NOMO-1 treated with dmso at 0.1 percent for 144 hours (cell line): ENCODE data around the gene PCED1B.
"Not testable (repeated sequence)": the region's sequence is repeated elsewhere in the genome, so short reads cannot be mapped to it uniquely, and the experiment has no call there.

Experiments used
- DNase-seq: peaks from one replicate; lab custom pipeline; 2025; ENCODE audit not compliant: unreplicated experiment; lab: John Stamatoyannopoulos, UW

PCED1B gene

DNA sequence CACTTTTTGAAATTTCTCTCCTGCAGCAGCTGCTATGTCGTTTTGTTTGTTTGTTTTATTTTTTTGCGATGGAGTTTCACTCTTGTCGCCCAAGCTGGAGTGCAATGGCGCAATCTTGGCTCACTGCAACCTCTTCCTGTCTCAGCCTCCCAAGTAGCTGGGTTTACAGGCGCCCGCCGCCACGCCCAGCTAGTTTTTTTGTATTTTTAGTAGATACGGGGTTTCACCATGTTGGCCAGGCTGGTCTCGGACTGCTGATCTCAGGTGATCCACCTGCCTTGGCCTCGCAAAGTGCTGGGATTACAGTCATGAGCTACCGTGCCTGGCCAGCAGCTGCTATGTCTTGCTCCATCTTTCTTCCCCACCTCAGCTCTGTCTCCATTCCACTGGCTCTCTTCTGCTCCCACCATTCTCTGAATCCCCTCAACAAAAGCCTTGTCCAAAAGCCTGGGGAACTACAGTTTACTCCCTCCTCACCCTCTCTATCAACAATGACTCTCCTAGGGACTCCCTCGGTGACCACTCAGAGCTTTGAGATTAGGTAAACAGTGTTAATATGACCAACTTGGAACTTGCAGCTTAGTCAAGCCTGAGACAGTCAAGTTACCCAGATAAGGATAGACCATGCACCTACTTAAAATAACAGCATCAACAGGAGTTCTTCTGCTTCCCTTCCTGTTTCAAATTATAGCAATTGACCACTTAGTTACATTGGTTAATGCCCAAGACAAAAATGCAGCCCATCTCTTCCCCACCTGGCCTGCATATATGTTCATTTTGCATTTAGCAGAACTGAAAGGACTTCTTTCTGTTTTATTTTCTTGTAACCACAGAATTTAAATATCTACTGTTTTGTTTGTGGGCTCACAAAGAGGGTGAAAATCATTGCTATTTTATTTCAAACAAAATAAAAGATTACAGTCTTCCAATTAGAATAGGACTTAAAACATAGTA is 189.4 kb downstream of the PCED1B start:
- DNase-seq: no peak

DNA sequence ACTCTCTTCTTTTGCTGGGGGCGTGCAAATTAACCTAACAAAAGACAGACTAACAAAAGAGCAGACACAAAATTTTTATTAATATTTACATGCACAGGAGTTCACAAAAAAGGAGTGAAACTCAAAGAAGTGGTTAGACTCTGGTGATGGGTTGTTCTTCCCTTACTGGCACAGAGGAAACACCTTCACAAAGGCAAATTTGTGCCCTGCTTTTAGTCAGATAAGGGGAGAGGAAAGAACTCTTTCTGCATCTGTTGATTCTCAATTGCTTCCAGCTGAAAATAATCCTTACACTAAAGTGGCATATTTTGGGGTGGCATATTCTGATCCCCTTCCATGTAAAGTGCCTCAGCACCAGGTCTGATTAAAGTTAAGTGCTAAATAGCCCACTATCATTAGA is 190.5 kb downstream of the PCED1B start:
- no peak for DNase-seq

GRCh38 chr12:47270782-47271664 is 191.6 kb downstream of the PCED1B start:
- no peak for DNase-seq

DNA sequence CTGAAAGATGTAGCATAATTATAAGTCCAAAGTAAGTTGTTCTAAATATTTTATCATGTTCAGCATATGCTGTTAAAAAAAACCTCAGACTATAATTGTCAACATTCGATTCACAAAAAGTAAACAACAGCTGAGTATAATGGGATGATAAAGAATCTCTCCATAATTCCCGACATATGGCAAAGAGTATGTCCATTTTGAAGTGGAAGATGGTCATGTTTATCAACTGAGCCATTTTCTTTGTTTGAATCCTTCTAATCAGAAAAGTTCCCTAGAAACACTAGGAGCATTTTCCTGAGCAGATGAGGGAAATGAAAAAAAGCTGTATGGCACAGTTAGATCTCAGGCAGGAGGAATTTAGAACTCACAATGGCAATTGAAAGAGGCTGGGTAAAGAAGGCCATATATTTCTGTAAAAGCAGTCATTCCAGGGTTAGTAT is 192.4 kb downstream of the PCED1B start:
- DNase-seq: no peak

- DNase-seq: no peak
Measured at GRCh38 chr12:47272412-47273190, 193.2 kb downstream of the PCED1B start.

GRCh38 chr12:47273191-47273626 is 193.8 kb downstream of the PCED1B start:
- no peak for DNase-seq

GRCh38 chr12:47274760-47275159 is 195.3 kb downstream of the PCED1B start:
- DNase-seq: no peak

- no peak for DNase-seq
Measured at GRCh38 chr12:47276253-47276620, 196.8 kb downstream of the PCED1B start.

GRCh38 chr12:47276621-47277309 is 197.3 kb downstream of the PCED1B start:
- DNase-seq: peak; percentile 80

- peak; percentile 30 for DNase-seq
Measured at GRCh38 chr12:47277972-47278448, 198.6 kb downstream of the PCED1B start.

DNA sequence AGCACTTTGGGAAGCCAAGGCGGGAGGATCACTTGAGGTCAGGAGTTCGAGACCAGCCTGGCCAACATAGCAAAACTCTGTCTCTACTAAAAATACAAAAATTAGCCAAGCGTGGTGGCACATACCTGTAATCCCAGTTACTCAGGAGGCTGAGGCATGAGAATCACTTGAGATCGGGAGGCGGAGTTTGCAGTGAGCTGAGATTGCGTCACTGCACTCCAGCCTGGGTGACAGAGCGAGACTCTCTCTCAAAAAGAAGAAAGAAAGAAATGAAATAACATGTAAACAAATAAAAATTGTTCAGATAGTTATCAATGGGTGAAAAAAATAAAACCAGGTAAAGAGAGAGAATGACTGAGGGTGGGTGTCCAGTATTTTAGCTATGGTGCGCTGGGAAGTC is 200.3 kb downstream of the PCED1B start:
- not testable (repeated sequence) for DNase-seq

- DNase-seq: no peak
Measured at GRCh38 chr12:47280543-47281300, 201.3 kb downstream of the PCED1B start.

DNA sequence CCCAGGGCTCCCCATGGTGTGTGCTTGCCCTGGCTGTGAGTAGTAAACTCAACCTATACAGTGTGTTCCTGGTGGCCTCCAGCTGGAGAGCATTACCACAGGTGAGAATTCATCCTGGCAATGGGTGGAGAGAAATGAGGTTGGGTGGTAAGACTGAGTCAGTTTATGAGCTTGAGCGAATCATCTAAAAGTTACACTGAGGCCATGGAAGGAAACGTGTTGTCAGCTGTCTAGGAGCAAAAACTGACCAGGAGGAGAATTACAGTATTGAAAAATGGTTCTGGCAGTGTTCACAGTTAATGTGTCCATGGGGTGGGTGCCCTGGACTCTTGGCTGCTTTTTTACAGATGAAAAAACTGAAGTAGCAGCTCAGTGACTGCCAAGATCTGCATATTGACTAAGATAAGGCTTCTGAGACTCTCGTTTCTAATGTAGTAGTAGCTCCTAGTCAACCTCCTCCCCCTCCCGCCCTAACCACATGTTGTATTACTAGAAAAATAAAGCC is 202.3 kb downstream of the PCED1B start:
- DNase-seq: no peak

GRCh38 chr12:47282206-47282605 is 202.8 kb downstream of the PCED1B start:
- no peak for DNase-seq
